Chondrocyte (in vitro differentiated cells): Measurements from ENCODE around the gene JAG2. TPM values are rescaled to one million over a fixed set of nuclear protein-coding genes. Genes with fewer than 3 reads are reported as not detected.

ENCODE experiments used
- DNase-seq: peaks from one replicate; pipeline ENCODE4 v3.0.0; 2021; ENCODE audit warnings: mixed read lengths, low spot score
- H3K27ac Mint-ChIP-seq: one replicate; pipeline ENCODE4 v1.8.0; 2021; ENCODE audit warnings: mild to moderate bottlenecking, moderate library complexity, mixed read lengths; ENCODE audit not compliant: unreplicated experiment
- H3K27me3 Mint-ChIP-seq: 2 replicates; pipeline ENCODE4 v1.8.0; 2021; ENCODE audit warnings: low read depth, mixed read lengths
- H3K36me3 Mint-ChIP-seq: 2 replicates; pipeline ENCODE4 v1.8.0; 2021; ENCODE audit warnings: low read depth, mixed read lengths
- H3K4me1 Mint-ChIP-seq: 2 replicates; pipeline ENCODE4 v1.8.0; 2021; ENCODE audit warnings: low read depth, mild to moderate bottlenecking, mixed read lengths
- H3K4me3 Mint-ChIP-seq: one replicate; pipeline ENCODE4 v1.8.0; 2021; ENCODE audit warnings: mild to moderate bottlenecking, moderate library complexity, mixed read lengths; ENCODE audit not compliant: unreplicated experiment
- H3K9me3 Mint-ChIP-seq: 2 replicates; pipeline ENCODE4 v1.8.0; 2021; ENCODE audit warnings: low read depth, mixed read lengths
- CTCF ChIP-seq: fragments of 200-600 bp; sonication (generic); IDR thresholded peaks from 2 replicates; pipeline ENCODE4 v1.5.0; 2021; ENCODE audit warnings: antibody characterized with exemption, mild to moderate bottlenecking, moderate library complexity
- total RNA-seq: library from RNA; stranded (reverse); gene quantifications from 3 replicates; pipeline ENCODE4 v1.2.1, GENCODE V29; 2021

The JAG2 gene
- total RNA-seq, 1 donor from 2014 or later = 18.2 TPM

GRCh38 chr14:105161309-105161708 lies 7.3 kb downstream of the JAG2 start:
- TF ChIP-seq CTCF = no peak
- no peak overlapping the region for H3K4me3 Mint-ChIP-seq
- H3K27me3 Mint-ChIP-seq = no peaks in the 10 kb centered on the region
- H3K27ac Mint-ChIP-seq = no peak overlapping the region
- no peaks in the 10 kb centered on the region for H3K9me3 Mint-ChIP-seq
- DNase-seq = no peak
- no peaks in the 10 kb centered on the region for H3K36me3 Mint-ChIP-seq
- H3K4me1 Mint-ChIP-seq = no peaks in the 10 kb centered on the region

GRCh38 chr14:105160776-105161175 lies 7.8 kb downstream of the JAG2 start:
- Mint-ChIP-seq H3K9me3 (no peaks in the 10 kb centered on the region), H3K4me1 (no peaks in the 10 kb centered on the region), H3K27ac (no peak overlapping the region), H3K27me3 (no peaks in the 10 kb centered on the region), H3K4me3 (no peak overlapping the region), H3K36me3 (no peaks in the 10 kb centered on the region)
- DNase-seq = no peak
- TF ChIP-seq CTCF = no peak

- no peak overlapping the region for H3K27ac Mint-ChIP-seq
- no peaks in the 10 kb centered on the region for H3K4me1 Mint-ChIP-seq
- no peak for DNase-seq
- H3K27me3 Mint-ChIP-seq = no peaks in the 10 kb centered on the region
- TF ChIP-seq CTCF = no peak
- no peak overlapping the region for H3K4me3 Mint-ChIP-seq
- H3K36me3 Mint-ChIP-seq = peaks cover 2% of the 10 kb centered on the region
- H3K9me3 Mint-ChIP-seq = no peaks in the 10 kb centered on the region
Observed at GRCh38 chr14:105159344-105159743, 9.2 kb downstream of the JAG2 start.

GRCh38 chr14:105158794-105159193 lies 9.8 kb downstream of the JAG2 start:
- Mint-ChIP-seq H3K27ac (no peak overlapping the region), H3K4me3 (no peak overlapping the region), H3K9me3 (no peaks in the 10 kb centered on the region), H3K36me3 (peaks cover 2% of the 10 kb centered on the region), H3K27me3 (no peaks in the 10 kb centered on the region), H3K4me1 (no peaks in the 10 kb centered on the region)
- DNase-seq = no peak
- no peak for TF ChIP-seq CTCF

GRCh38 chr14:105157872-105158271 lies 10.7 kb downstream of the JAG2 start:
- no peak for TF ChIP-seq CTCF
- no peaks in the 10 kb centered on the region for H3K27me3 Mint-ChIP-seq
- H3K4me1 Mint-ChIP-seq = no peaks in the 10 kb centered on the region
- peaks cover 3% of the 10 kb centered on the region for H3K36me3 Mint-ChIP-seq
- H3K27ac Mint-ChIP-seq = no peak overlapping the region
- no peaks in the 10 kb centered on the region for H3K9me3 Mint-ChIP-seq
- H3K4me3 Mint-ChIP-seq = no peak overlapping the region
- no peak for DNase-seq
